ENCODE data around the gene SELPLG.

GRCh38 chr12:108587826-108588225, 45.9 kb downstream of the SELPLG start:
- TF ChIP-seq CTCF (conservative IDR thresholded peaks at IDR 0.05; ENCODE audit: low read depth, low read length) = no peak
- no peak for TF ChIP-seq EZH2 (IDR thresholded peaks at IDR 0.05; ENCODE audit: borderline replicate concordance, low read depth, low read length, poor library complexity, severe bottlenecking)

Data from A673 (cell line).